GM15510 (cell line): Measurements from ENCODE around the gene MAMDC4.

Experiments
- POLR2A ChIP-seq: IDR thresholded peaks from 3 replicates; pipeline ENCODE4 v1.6.1; 2011; ENCODE audit warnings: borderline replicate concordance; ENCODE audit not compliant: insufficient read length; ENCODE audit errors: extremely low read depth

Gene MAMDC4

DNA sequence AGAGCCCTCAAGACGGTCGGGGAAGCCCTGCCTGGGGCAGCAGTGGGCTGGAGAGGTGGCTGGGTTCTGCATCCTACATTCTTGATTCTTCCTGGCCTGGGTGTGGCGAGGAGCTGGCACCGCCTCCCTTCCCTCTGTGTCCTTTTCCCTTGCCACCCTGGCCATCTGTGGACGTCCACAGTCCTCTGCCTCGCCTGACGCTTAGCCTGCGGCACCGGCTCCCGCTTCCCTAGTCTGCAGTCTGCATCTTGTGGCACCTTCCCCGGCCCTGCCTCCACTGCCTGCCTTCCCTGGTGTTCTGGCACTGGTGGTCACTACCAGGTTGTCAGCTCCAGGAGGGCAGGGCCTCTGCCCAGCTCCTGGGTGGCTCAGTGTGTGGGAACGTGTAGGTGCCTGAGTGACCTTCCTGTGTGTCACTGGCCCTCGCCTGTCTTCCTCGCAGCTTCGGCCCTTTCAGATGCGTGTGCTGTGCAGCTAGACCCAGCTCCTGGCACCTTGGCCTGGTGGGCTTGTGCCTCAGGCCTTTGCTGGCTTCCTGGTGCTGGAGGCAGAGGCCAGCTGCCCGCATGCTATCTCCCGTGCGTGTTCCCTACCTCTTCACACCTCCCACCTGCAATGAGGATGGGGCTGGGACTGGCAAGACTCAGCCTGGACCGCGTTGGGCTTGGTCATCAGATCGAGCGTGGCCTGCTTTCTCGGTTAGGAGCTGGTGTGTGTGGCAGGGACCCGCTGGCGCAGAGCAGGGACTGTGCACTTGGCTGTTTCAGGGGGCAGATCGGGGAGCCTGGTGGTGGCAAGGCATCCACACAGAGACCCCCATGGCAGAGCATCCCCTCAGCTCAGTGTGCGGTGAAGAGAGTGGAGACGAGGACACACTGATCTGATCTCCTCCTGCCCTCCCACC is 55.1 kb downstream of the MAMDC4 start:
- no peak for TF ChIP-seq POLR2A
